Left hindlimb (tissue), 1 donor: ENCODE results near the gene SUCLA2.
"Not testable (repeated sequence)": the region's sequence is repeated elsewhere in the genome, so short reads cannot be mapped to it uniquely, and the experiment has no call there.

Experiments used
- DNase-seq: peaks from one replicate; pipeline ENCODE4 v3.0.0-alpha.2; 2018

SUCLA2 gene

GRCh38 chr13:47990920-47991466 lies 10.1 kb downstream of the SUCLA2 start:
- no peak for DNase-seq

GRCh38 chr13:47990427-47990826 lies 10.6 kb downstream of the SUCLA2 start:
- no peak for DNase-seq

- no peak for DNase-seq
Measured at GRCh38 chr13:47983070-47983469, 18.0 kb downstream of the SUCLA2 start.

- DNase-seq: no peak
Measured at GRCh38 chr13:47976325-47976724, 24.7 kb downstream of the SUCLA2 start.

GRCh38 chr13:47964863-47965262 lies 36.2 kb downstream of the SUCLA2 start:
- DNase-seq: no peak

GRCh38 chr13:47962237-47962636 lies 38.8 kb downstream of the SUCLA2 start:
- no peak for DNase-seq

- DNase-seq: no peak
Measured at GRCh38 chr13:47959468-47960247, 41.4 kb downstream of the SUCLA2 start.

- no peak for DNase-seq
Measured at GRCh38 chr13:47957073-47957472, 44.0 kb downstream of the SUCLA2 start.

- no peak for DNase-seq
Measured at GRCh38 chr13:47955836-47956235, 45.2 kb downstream of the SUCLA2 start.

GRCh38 chr13:47949799-47950198 lies 51.3 kb downstream of the SUCLA2 start:
- no peak for DNase-seq

GRCh38 chr13:47945738-47946137 lies 55.3 kb downstream of the SUCLA2 start:
- DNase-seq: no peak

- DNase-seq: not testable (repeated sequence)
Measured at GRCh38 chr13:47945146-47945545, 55.9 kb downstream of the SUCLA2 start.

- DNase-seq: no peak
Measured at GRCh38 chr13:47934371-47934770, 66.7 kb downstream of the SUCLA2 start.

GRCh38 chr13:47932950-47933923 lies 67.8 kb downstream of the SUCLA2 start:
- no peak for DNase-seq

- DNase-seq: no peak
Measured at GRCh38 chr13:47930649-47931165, 70.4 kb downstream of the SUCLA2 start.

GRCh38 chr13:47929156-47929555 lies 71.9 kb downstream of the SUCLA2 start:
- no peak for DNase-seq

- no peak for DNase-seq
Measured at GRCh38 chr13:47917022-47917574, 84.0 kb downstream of the SUCLA2 start.

GRCh38 chr13:47908197-47908902 lies 92.7 kb downstream of the SUCLA2 start:
- no peak for DNase-seq

GRCh38 chr13:47904891-47905290 lies 96.2 kb downstream of the SUCLA2 start:
- no peak for DNase-seq

GRCh38 chr13:47904241-47904640 lies 96.8 kb downstream of the SUCLA2 start:
- no peak for DNase-seq

- DNase-seq: no peak
Measured at GRCh38 chr13:47903836-47904235, 97.2 kb downstream of the SUCLA2 start.

GRCh38 chr13:47901441-47901840 lies 99.6 kb downstream of the SUCLA2 start:
- DNase-seq: no peak
